Cardiac fibroblast (primary cell): ENCODE data around the gene NABP2.

ENCODE experiments used
- DNase-seq, 2 donors: peaks; one replicate each; pipeline versions ENCODE4 v3.0.0 to v3.0.0-alpha.2; 2010; ENCODE audit warnings: low read depth in 2 of 2
- H3K4me3 ChIP-seq, 2 donors: replicated peaks in 1 of 2; 1 replicate in 1 of 2; 2 replicates in 1 of 2; pipeline ENCODE4 v1.5.1; 2011; ENCODE audit warnings: low read depth in 2 of 2, low read length in 2 of 2, mild to moderate bottlenecking in 2 of 2, moderate library complexity in 1 of 2
- CTCF ChIP-seq: IDR thresholded peaks from one replicate; pipeline ENCODE4 v1.5.1; 2011; ENCODE audit warnings: low read depth, mild to moderate bottlenecking, low read length, inconsistent platforms

NABP2 gene

DNA sequence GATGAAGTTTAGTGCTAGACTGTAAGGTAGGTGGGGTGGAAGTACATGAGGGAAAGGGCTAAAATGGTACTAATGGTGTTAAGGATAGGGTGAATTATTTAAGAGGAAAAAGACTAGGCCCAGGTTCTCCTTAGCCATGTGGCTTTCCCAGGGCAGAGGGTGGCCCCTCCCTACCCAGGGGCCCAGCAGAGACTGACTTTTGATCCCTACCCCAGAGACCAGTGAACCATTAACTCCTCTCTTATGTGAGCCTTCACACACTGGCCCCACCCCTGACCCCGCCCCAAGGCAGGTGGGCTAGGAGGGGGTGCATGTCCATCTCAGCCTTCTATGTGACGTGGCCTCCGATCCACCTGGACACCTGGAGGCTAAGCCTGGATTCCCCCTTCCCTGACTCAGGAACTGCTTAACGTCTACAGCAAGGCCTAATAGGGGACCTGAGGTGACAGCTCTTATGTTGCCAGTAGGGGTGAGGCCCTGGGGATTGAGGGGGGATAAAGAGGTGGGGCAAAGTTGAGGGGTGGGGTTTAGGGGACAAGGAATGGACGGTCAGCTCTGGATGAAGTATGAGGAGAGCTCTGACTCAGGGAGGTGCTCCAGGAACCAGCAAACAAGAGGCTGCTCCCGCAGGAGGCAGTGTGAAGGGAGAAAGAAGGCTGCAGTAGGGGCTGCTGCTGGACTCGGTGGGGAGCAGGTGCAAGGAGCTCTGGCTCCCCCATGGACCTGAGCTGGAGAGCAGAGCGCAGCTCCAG lies 6.5 kb downstream of the NABP2 start:
- TF ChIP-seq CTCF, result no peak
- no peak for DNase-seq
- H3K4me3 ChIP-seq, result no peak overlapping the region

GRCh38 chr12:56231184-56231582 lies 7.0 kb downstream of the NABP2 start:
- DNase-seq, result no peak
- no peak for TF ChIP-seq CTCF

DNA sequence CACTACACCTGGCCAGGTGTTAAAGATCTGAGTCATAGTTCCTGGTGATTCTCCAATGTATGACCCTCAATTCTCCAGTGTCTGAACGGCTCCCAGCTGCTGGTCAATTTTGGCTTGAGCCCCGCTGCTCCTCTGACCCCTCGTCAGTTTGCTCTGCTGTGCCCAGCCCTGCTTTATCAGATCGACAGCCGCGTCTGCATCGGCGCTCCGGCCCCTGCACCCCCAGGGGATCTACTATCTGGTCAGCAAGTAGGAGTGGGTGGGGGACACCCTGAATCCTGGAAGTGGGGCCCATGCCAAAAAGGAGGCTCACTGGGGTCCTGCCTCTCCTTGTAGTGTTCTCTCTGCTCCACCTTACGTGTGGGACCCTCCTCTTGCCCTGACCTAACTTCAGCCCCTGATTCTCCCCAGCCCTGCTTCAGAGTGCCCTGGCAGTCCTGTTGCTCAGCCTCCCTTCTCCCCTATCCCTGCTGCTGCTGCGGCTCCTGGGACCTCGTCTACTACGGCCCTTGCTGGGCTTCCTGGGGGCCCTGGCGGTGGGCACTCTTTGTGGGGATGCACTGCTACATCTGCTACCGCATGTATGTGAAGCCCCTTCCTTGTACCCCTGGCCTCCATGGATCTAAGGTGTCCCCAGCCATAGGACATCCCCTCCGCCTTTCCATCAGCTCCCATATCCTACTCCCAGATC lies 10.7 kb downstream of the NABP2 start:
- TF ChIP-seq CTCF, result no peak
- DNase-seq, result no peak
- H3K4me3 ChIP-seq, result no peak overlapping the region

More at GRCh38 chr12:56231184-56231582, 7.0 kb downstream of the NABP2 start:
- H3K4me3 ChIP-seq, result no peak overlapping the region

- H3K4me3 ChIP-seq, result no peak overlapping the region
- DNase-seq, result no peak
- TF ChIP-seq CTCF, result no peak
Observed at GRCh38 chr12:56236091-56236490, 11.9 kb downstream of the NABP2 start.

DNA sequence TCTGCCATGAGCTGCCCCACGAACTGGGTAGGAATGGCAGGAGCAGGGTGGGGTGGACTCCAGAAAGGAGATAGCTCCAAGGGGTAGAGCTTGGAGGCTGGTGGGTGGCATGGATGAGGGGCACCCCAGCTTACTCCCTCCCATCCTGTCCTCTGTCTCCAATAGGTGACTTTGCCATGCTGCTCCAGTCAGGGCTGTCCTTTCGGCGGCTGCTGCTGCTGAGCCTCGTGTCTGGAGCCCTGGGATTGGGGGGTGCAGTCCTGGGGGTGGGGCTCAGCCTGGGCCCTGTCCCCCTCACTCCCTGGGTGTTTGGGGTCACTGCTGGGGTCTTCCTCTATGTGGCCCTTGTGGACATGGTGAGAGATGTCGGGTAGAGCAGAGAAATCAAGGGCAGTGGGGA lies 12.8 kb downstream of the NABP2 start:
- no peak for TF ChIP-seq CTCF
- DNase-seq, result no peak
- no peak overlapping the region for H3K4me3 ChIP-seq

DNA sequence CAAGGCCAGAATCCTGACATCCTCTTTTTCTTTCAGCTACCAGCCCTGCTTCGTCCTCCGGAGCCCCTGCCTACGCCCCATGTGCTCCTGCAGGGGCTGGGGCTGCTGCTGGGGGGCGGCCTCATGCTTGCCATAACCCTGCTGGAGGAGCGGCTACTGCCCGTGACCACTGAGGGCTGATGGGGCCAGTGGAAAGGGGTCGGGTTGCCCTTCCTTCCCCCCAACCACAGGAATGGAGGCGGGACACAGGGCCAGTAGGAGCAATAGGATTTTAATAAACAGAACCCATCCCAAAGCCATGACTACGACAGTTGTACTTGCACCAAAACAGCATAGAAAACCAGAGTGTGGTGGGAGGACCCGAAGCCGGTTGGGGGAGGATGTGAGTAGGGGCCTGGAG lies 13.4 kb downstream of the NABP2 start:
- H3K4me3 ChIP-seq, result no peak overlapping the region
- DNase-seq, result no peak
- TF ChIP-seq CTCF, result no peak
